Panc1 (cell line): ENCODE data around the gene C6orf62.

ENCODE experiments used
- POLR2AphosphoS5 ChIP-seq: IDR thresholded peaks from 2 replicates; pipeline ENCODE4 v1.6.1; 2012; ENCODE audit warnings: mild to moderate bottlenecking, low read depth, low read length, moderate library complexity
- TCF7L2 ChIP-seq: IDR thresholded peaks from 2 replicates; pipeline ENCODE4 v1.6.1; 2011; ENCODE audit warnings: mild to moderate bottlenecking, low read depth, low read length, inconsistent platforms
- TF ChIP-seq, protein P1 (sequence below): fragments of 450-650 bp; IDR thresholded peaks from 2 replicates; pipeline ENCODE4 v1.5.1; 2017; ENCODE audit warnings: mild to moderate bottlenecking
- TF ChIP-seq, protein P2 (sequence below), 2 experiments: IDR thresholded peaks; 2 replicates each; pipeline ENCODE4 v1.6.1; 2011 to 2012; ENCODE audit warnings: low read depth in 2 of 2, control low read depth in 1 of 2, low read length in 1 of 2, mild to moderate bottlenecking in 1 of 2, moderate library complexity in 1 of 2; ENCODE audit not compliant: insufficient read depth in 1 of 2

DNA sequence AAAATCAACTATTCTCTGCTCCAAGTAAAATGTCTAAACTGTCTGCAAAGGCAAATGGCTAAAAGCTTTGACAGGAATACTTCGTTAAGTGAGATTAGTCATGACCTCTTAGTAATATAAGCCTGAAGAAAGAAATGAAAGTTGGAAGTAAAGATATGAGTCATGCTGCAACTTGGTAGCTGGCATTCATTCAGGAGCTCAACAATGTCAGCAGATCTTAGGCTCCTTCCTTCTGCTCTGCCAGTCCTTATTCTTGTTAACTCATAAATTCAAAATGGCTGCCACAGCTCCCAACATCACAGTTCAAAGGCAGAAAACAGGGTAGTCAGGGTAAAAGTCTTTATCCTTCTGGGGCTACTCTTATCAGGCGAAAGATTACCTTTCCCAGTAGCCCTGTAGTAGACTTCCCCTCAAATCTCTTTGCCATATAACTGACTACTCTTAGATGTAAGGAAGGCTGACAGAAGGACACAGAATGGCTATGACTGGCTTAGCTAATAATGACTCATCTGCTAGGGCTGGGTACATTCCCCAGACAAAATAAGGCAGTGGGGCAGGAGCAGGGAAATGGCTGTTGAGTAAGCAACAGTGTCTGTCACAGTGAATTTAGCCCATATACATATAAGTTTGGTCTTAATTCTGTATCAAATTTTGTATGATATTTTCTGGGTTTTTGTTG is 24.4 kb upstream of the C6orf62 start:
- TF ChIP-seq, protein P1, sequence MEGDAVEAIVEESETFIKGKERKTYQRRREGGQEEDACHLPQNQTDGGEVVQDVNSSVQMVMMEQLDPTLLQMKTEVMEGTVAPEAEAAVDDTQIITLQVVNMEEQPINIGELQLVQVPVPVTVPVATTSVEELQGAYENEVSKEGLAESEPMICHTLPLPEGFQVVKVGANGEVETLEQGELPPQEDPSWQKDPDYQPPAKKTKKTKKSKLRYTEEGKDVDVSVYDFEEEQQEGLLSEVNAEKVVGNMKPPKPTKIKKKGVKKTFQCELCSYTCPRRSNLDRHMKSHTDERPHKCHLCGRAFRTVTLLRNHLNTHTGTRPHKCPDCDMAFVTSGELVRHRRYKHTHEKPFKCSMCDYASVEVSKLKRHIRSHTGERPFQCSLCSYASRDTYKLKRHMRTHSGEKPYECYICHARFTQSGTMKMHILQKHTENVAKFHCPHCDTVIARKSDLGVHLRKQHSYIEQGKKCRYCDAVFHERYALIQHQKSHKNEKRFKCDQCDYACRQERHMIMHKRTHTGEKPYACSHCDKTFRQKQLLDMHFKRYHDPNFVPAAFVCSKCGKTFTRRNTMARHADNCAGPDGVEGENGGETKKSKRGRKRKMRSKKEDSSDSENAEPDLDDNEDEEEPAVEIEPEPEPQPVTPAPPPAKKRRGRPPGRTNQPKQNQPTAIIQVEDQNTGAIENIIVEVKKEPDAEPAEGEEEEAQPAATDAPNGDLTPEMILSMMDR: no peak
- TF ChIP-seq, protein P2, sequence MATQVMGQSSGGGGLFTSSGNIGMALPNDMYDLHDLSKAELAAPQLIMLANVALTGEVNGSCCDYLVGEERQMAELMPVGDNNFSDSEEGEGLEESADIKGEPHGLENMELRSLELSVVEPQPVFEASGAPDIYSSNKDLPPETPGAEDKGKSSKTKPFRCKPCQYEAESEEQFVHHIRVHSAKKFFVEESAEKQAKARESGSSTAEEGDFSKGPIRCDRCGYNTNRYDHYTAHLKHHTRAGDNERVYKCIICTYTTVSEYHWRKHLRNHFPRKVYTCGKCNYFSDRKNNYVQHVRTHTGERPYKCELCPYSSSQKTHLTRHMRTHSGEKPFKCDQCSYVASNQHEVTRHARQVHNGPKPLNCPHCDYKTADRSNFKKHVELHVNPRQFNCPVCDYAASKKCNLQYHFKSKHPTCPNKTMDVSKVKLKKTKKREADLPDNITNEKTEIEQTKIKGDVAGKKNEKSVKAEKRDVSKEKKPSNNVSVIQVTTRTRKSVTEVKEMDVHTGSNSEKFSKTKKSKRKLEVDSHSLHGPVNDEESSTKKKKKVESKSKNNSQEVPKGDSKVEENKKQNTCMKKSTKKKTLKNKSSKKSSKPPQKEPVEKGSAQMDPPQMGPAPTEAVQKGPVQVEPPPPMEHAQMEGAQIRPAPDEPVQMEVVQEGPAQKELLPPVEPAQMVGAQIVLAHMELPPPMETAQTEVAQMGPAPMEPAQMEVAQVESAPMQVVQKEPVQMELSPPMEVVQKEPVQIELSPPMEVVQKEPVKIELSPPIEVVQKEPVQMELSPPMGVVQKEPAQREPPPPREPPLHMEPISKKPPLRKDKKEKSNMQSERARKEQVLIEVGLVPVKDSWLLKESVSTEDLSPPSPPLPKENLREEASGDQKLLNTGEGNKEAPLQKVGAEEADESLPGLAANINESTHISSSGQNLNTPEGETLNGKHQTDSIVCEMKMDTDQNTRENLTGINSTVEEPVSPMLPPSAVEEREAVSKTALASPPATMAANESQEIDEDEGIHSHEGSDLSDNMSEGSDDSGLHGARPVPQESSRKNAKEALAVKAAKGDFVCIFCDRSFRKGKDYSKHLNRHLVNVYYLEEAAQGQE (IDR thresholded peaks at IDR 0.05; ENCODE audit: insufficient read depth in 1 of 2, low read depth in 2 of 2, low read length in 1 of 2): no peak
- TF ChIP-seq POLR2AphosphoS5: no peak
- no peak for TF ChIP-seq TCF7L2
